WTC11 (cell line): ENCODE measurements around the gene TRPM8. TPM values are rescaled to one million over a fixed set of nuclear protein-coding genes. Genes with fewer than 3 reads are reported as not detected.

Experiments
- ATAC-seq: fragments of 200-7000 bp; cut with Tn5 transposase; 2 replicates; pipeline ENCODE4 v1.10.0; 2021; ENCODE audit warnings: mild to moderate bottlenecking, moderate library complexity
- CTCF ChIA-PET: fragments of 300-600 bp; sonication (Branson Sonifier 250); formaldehyde crosslinking; loops from one replicate; lab custom pipeline; 2021; ENCODE audit warnings: antibody characterized with exemption; lab: Charles Lee
- POLR2A ChIA-PET: fragments of 350-600 bp; sonication (Branson Sonifier 250); formaldehyde crosslinking; loops from one replicate; lab custom pipeline; 2021; ENCODE audit warnings: antibody characterized with exemption; lab: Charles Lee
- DNase-seq: peaks from one replicate; pipeline ENCODE4 v3.0.0; 2021; ENCODE audit warnings: low spot score
- H3K27ac Mint-ChIP-seq: 2 replicates; pipeline ENCODE4 v1.8.0; 2021; ENCODE audit warnings: mixed read lengths
- H3K27me3 Mint-ChIP-seq: 2 replicates; pipeline ENCODE4 v1.8.0; 2021; ENCODE audit warnings: low read depth, mild to moderate bottlenecking, moderate library complexity, mixed read lengths
- H3K36me3 Mint-ChIP-seq: 2 replicates; pipeline ENCODE4 v1.8.0; 2021; ENCODE audit warnings: mixed read lengths
- H3K4me1 Mint-ChIP-seq: 2 replicates; pipeline ENCODE4 v1.8.0; 2022; ENCODE audit warnings: mixed read lengths
- H3K4me3 Mint-ChIP-seq: 2 replicates; pipeline ENCODE4 v1.8.0; 2021; ENCODE audit warnings: mild to moderate bottlenecking, moderate library complexity, mixed read lengths
- H3K9me3 Mint-ChIP-seq: 2 replicates; pipeline ENCODE4 v1.8.0; 2021; ENCODE audit warnings: mixed read lengths
- ARID4B ChIP-seq: sonication (generic); formaldehyde crosslinking; IDR thresholded peaks from 2 replicates; pipeline ENCODE4 v1.8.0; 2023; ENCODE audit warnings: missing genetic modification reagents, mild to moderate bottlenecking, borderline replicate concordance
- ATF1 ChIP-seq: sonication (generic); formaldehyde crosslinking; IDR thresholded peaks from 2 replicates; pipeline ENCODE4 v1.8.1; 2023; ENCODE audit warnings: mild to moderate bottlenecking, moderate library complexity, missing genetic modification reagents
- ATF6 ChIP-seq: sonication (generic); formaldehyde crosslinking; IDR thresholded peaks from 2 replicates; pipeline ENCODE4 v1.8.1; 2023; ENCODE audit warnings: mild to moderate bottlenecking, missing genetic modification reagents
- E2F1 ChIP-seq: sonication (generic); formaldehyde crosslinking; IDR thresholded peaks from 2 replicates; pipeline ENCODE4 v1.8.0; 2022; ENCODE audit warnings: mild to moderate bottlenecking, missing genetic modification reagents
- E2F5 ChIP-seq: sonication (generic); formaldehyde crosslinking; IDR thresholded peaks from 2 replicates; pipeline ENCODE4 v1.8.1; 2022; ENCODE audit warnings: mild to moderate bottlenecking, moderate library complexity, missing genetic modification reagents
- GTF2I ChIP-seq: fragments of 250-450 bp; sonication (Bioruptor Pico); conservative IDR thresholded peaks from 2 replicates; pipeline ENCODE4 v1.4.0; 2021; ENCODE audit warnings: mild to moderate bottlenecking
- IRF1 ChIP-seq: sonication (generic); formaldehyde crosslinking; IDR thresholded peaks from 2 replicates; pipeline ENCODE4 v1.8.0; 2023; ENCODE audit warnings: missing genetic modification reagents
- JUN ChIP-seq: sonication (generic); formaldehyde crosslinking; IDR thresholded peaks from 2 replicates; pipeline ENCODE4 v1.8.0; 2023; ENCODE audit warnings: mild to moderate bottlenecking, missing genetic modification reagents
- MLX ChIP-seq: sonication (generic); formaldehyde crosslinking; IDR thresholded peaks from 2 replicates; pipeline ENCODE4 v1.8.1; 2023; ENCODE audit warnings: mild to moderate bottlenecking, missing genetic modification reagents, moderate library complexity
- OVOL2 ChIP-seq: fragments of 250-450 bp; sonication (Bioruptor Pico); IDR thresholded peaks from 2 replicates; pipeline ENCODE4 v1.9.0; 2021; ENCODE audit warnings: mild to moderate bottlenecking, borderline replicate concordance
- PRRX2 ChIP-seq: fragments of 250-450 bp; sonication (Bioruptor Pico); IDR thresholded peaks from 2 replicates; pipeline ENCODE4 v1.8.0; 2021; ENCODE audit warnings: mild to moderate bottlenecking
- RORB ChIP-seq: fragments of 250-450 bp; sonication (Bioruptor Pico); IDR thresholded peaks from 2 replicates; pipeline ENCODE4 v1.9.0; 2021; ENCODE audit warnings: mild to moderate bottlenecking
- SOX15 ChIP-seq: fragments of 250-450 bp; sonication (Bioruptor Pico); IDR thresholded peaks from 2 replicates; pipeline ENCODE4 v1.9.0; 2021; ENCODE audit warnings: mild to moderate bottlenecking
- TCF7 ChIP-seq: sonication (generic); formaldehyde crosslinking; IDR thresholded peaks from 2 replicates; pipeline ENCODE4 v1.8.0; 2022; ENCODE audit warnings: mild to moderate bottlenecking, low read depth, missing genetic modification reagents, moderate library complexity
- USF2 ChIP-seq: sonication (generic); formaldehyde crosslinking; IDR thresholded peaks from 2 replicates; pipeline ENCODE4 v1.8.1; 2023; ENCODE audit warnings: mild to moderate bottlenecking, missing genetic modification reagents, moderate library complexity
- ZNF263 ChIP-seq: sonication (generic); formaldehyde crosslinking; IDR thresholded peaks from 2 replicates; pipeline ENCODE4 v1.8.1; 2022; ENCODE audit warnings: low read depth, mild to moderate bottlenecking, moderate library complexity, missing genetic modification reagents
- ZNF512 ChIP-seq: sonication (generic); formaldehyde crosslinking; IDR thresholded peaks from 2 replicates; pipeline ENCODE4 v1.8.1; 2022; ENCODE audit warnings: missing genetic modification reagents, borderline replicate concordance
- ZSCAN18 ChIP-seq: fragments of 250-450 bp; sonication (Bioruptor Pico); IDR thresholded peaks from 2 replicates; pipeline ENCODE4 v2.1.2; 2022; ENCODE audit warnings: mild to moderate bottlenecking, moderate library complexity
- total RNA-seq: library from RNA; stranded (reverse); gene quantifications from 3 replicates; pipeline ENCODE4 v1.2.3, GENCODE V29; 2021

Gene TRPM8
- total RNA-seq, 1 experiment from 2014 or later = 0.26 TPM

- TF ChIP-seq ZSCAN18 (CRISPR knock-in tag) (no peak), E2F1 (CRISPR knock-in tag) (no peak), GTF2I (CRISPR knock-in tag) (no peak), MLX (no peak)
Measured at GRCh38 chr2:233922471-233922870, 5.3 kb downstream of the TRPM8 start (continued).

- Mint-ChIP-seq H3K36me3 (no peaks in the 10 kb centered on the region), H3K9me3 (no peaks in the 10 kb centered on the region), H3K4me1 (peaks cover 24% of the 10 kb centered on the region), H3K27ac (no peak overlapping the region), H3K27me3 (no peaks in the 10 kb centered on the region), H3K4me3 (no peak overlapping the region)
- CTCF ChIA-PET = no interaction called here
- DNase-seq = no peak
- POLR2A ChIA-PET = no interaction called here
- ATAC-seq = peak; percentile 50
- no peak for TF ChIP-seq JUN (CRISPR knock-in tag)
- no peak for TF ChIP-seq TCF7 (CRISPR knock-in tag)
- no peak for TF ChIP-seq OVOL2 (CRISPR knock-in tag)
- no peak for TF ChIP-seq ARID4B (CRISPR knock-in tag)
- TF ChIP-seq ATF1 (CRISPR knock-in tag) = no peak
- no peak for TF ChIP-seq ZNF263 (CRISPR knock-in tag)
- TF ChIP-seq PRRX2 (CRISPR knock-in tag) = no peak
- TF ChIP-seq USF2 (CRISPR knock-in tag) = no peak
- no peak for TF ChIP-seq SOX15 (CRISPR knock-in tag)
- TF ChIP-seq MLX = no peak
- no peak for TF ChIP-seq ATF6 (CRISPR knock-in tag)
- no peak for TF ChIP-seq IRF1 (CRISPR knock-in tag)
- no peak for TF ChIP-seq ZNF512 (CRISPR knock-in tag)
- no peak for TF ChIP-seq E2F5 (CRISPR knock-in tag)
- TF ChIP-seq RORB (CRISPR knock-in tag) = no peak
Measured at GRCh38 chr2:233925402-233925801, 8.2 kb downstream of the TRPM8 start.
